Jurkat, Clone E6-1 (cell line): ENCODE data around the gene SLC35A3. TPM values are rescaled to one million over a fixed set of nuclear protein-coding genes. Genes with fewer than 3 reads are reported as not detected.
A peak's percentile ranks its signal among the peaks of the same experiment; 100 is the strongest.
"Not testable (repeated sequence)": the region's sequence is repeated elsewhere in the genome, so short reads cannot be mapped to it uniquely, and the experiment has no call there.

Experiments used
- DNase-seq: peaks from one replicate; pipeline ENCODE4 v3.0.0-alpha.2; 2011; ENCODE audit warnings: low read depth, low spot score
- H3K4me3 ChIP-seq: 2 replicates; pipeline ENCODE4 v1.5.1; 2011; ENCODE audit warnings: mild to moderate bottlenecking, low read length, control low read depth, moderate library complexity
- polyA plus RNA-seq: library from polyadenylated mRNA; unstranded; fragments of >200 nt; gene quantifications from one replicate; pipeline ENCODE4 v1.2.1, GENCODE V29; 2012; ENCODE audit warnings: missing spikeins; ENCODE audit not compliant: insufficient read length, insufficient read depth

The SLC35A3 gene
- polyA plus RNA-seq, result 10.0 TPM

- peak; percentile 76 for DNase-seq
- H3K4me3 ChIP-seq, result peak within 1 kb of the TSS; percentile 84
Observed at GRCh38 chr1:99969729-99970621, at the start of gene SLC35A3. Gene SLC35A3 (plus strand): TSS chr1:99969996. CDS start chr1:99993555, 23,559 bp downstream.

- no peak for DNase-seq
- no peak overlapping the region for H3K4me3 ChIP-seq
Observed at GRCh38 chr1:99934801-99935200, 35.0 kb upstream of the SLC35A3 start.

- H3K4me3 ChIP-seq, result no peak overlapping the region
- DNase-seq, result no peak
Observed at GRCh38 chr1:99935534-99935933, 34.3 kb upstream of the SLC35A3 start.

GRCh38 chr1:99936071-99936470 lies 33.7 kb upstream of the SLC35A3 start:
- no peak overlapping the region for H3K4me3 ChIP-seq
- no peak for DNase-seq

- no peak overlapping the region for H3K4me3 ChIP-seq
- DNase-seq, result no peak
Observed at GRCh38 chr1:99942723-99943122, 27.1 kb upstream of the SLC35A3 start.

GRCh38 chr1:99943223-99943794 lies 26.5 kb upstream of the SLC35A3 start:
- no peak overlapping the region for H3K4me3 ChIP-seq
- DNase-seq, result no peak

GRCh38 chr1:99944192-99944591 lies 25.6 kb upstream of the SLC35A3 start:
- no peak overlapping the region for H3K4me3 ChIP-seq
- DNase-seq, result no peak

- no peak overlapping the region for H3K4me3 ChIP-seq
- DNase-seq, result no peak
Observed at GRCh38 chr1:99945174-99945573, 24.6 kb upstream of the SLC35A3 start.

- no peak for DNase-seq
- no peak overlapping the region for H3K4me3 ChIP-seq
Observed at GRCh38 chr1:99950486-99950885, 19.3 kb upstream of the SLC35A3 start.

- no peak for DNase-seq
- no peak overlapping the region for H3K4me3 ChIP-seq
Observed at GRCh38 chr1:99952522-99952921, 17.3 kb upstream of the SLC35A3 start.

- no peak for DNase-seq
- no peak overlapping the region for H3K4me3 ChIP-seq
Observed at GRCh38 chr1:99955375-99955774, 14.4 kb upstream of the SLC35A3 start.

GRCh38 chr1:99956755-99957154 lies 13.0 kb upstream of the SLC35A3 start:
- DNase-seq, result no peak
- no peak overlapping the region for H3K4me3 ChIP-seq

- DNase-seq, result no peak
Observed at GRCh38 chr1:99957818-99958217, 12.0 kb upstream of the SLC35A3 start.

GRCh38 chr1:99959189-99959705 lies 10.5 kb upstream of the SLC35A3 start:
- not testable (repeated sequence) for DNase-seq, H3K4me3 ChIP-seq

More at GRCh38 chr1:99957818-99958217, 12.0 kb upstream of the SLC35A3 start:
- no peak overlapping the region for H3K4me3 ChIP-seq

GRCh38 chr1:99960260-99960659 lies 9.5 kb upstream of the SLC35A3 start:
- not testable (repeated sequence) for H3K4me3 ChIP-seq, DNase-seq

GRCh38 chr1:99963041-99963795 lies 6.6 kb upstream of the SLC35A3 start:
- H3K4me3 ChIP-seq, result no peak overlapping the region
- no peak for DNase-seq

- no peak overlapping the region for H3K4me3 ChIP-seq
- no peak for DNase-seq
Observed at GRCh38 chr1:99964806-99965205, 5.0 kb upstream of the SLC35A3 start.

GRCh38 chr1:99965646-99966375 lies 4.0 kb upstream of the SLC35A3 start:
- no peak overlapping the region for H3K4me3 ChIP-seq
- DNase-seq, result no peak

- no peak overlapping the region for H3K4me3 ChIP-seq
- DNase-seq, result no peak
Observed at GRCh38 chr1:99968214-99968613, 1.6 kb upstream of the SLC35A3 start.
